HepG2 (cell line): Measurements from ENCODE around the gene CFAP91. TPM values are rescaled to one million over a fixed set of nuclear protein-coding genes. Genes with fewer than 3 reads are reported as not detected.

Source experiments
- DNMT3B ChIP-seq: conservative IDR thresholded peaks from 2 replicates; pipeline ENCODE4 v1.6.1; 2016; ENCODE audit warnings: missing biosample characterization, control low read depth
- EED ChIP-seq: sonication (generic); formaldehyde crosslinking; IDR thresholded peaks from 2 replicates; pipeline ENCODE4 v1.5.0; 2020; ENCODE audit warnings: mild to moderate bottlenecking, missing genetic modification reagents
- ERF ChIP-seq: IDR thresholded peaks from 2 replicates; pipeline ENCODE4 v1.6.1; 2018; ENCODE audit warnings: missing biosample characterization, missing genetic modification reagents
- ETV5 ChIP-seq: IDR thresholded peaks from 2 replicates; pipeline ENCODE4 v1.6.1; 2018; ENCODE audit warnings: missing biosample characterization, missing genetic modification reagents, inconsistent platforms, borderline replicate concordance
- KDM5A ChIP-seq: fragments of 200-600 bp; sonication (generic); IDR thresholded peaks from 2 replicates; pipeline ENCODE4 v1.7.0; 2018; ENCODE audit warnings: antibody characterized with exemption, mild to moderate bottlenecking, low read length, borderline replicate concordance
- KDM5B ChIP-seq: sonication (generic); formaldehyde crosslinking; IDR thresholded peaks from 2 replicates; pipeline ENCODE4 v1.4.0; 2020; ENCODE audit warnings: missing genetic modification reagents, mild to moderate bottlenecking, borderline replicate concordance
- MEIS1 ChIP-seq: sonication (generic); formaldehyde crosslinking; IDR thresholded peaks from 2 replicates; pipeline ENCODE4 v1.9.0; 2021; ENCODE audit warnings: mild to moderate bottlenecking, missing genetic modification reagents, moderate library complexity, borderline replicate concordance
- MXD4 ChIP-seq: IDR thresholded peaks from 2 replicates; pipeline ENCODE4 v1.6.1; 2016; ENCODE audit warnings: mild to moderate bottlenecking, missing biosample characterization, missing genetic modification reagents
- MYC ChIP-seq: sonication (generic); formaldehyde crosslinking; IDR thresholded peaks from 2 replicates; pipeline ENCODE4 v1.9.0; 2021; ENCODE audit warnings: missing genetic modification reagents, borderline replicate concordance
- NR2F1 ChIP-seq, 2 experiments: fragments of 450-650 bp in 1 of 2; formaldehyde crosslinking in 1 of 2; IDR thresholded peaks; 2 replicates each; pipeline versions ENCODE4 v1.5.0 to v1.6.1; 2016 to 2020; ENCODE audit warnings: mild to moderate bottlenecking in 1 of 2, missing compliant biosample characterization in 1 of 2, missing genetic modification reagents in 1 of 2, moderate library complexity in 1 of 2
- PCBP1 ChIP-seq: fragments of 200-400 bp; formaldehyde crosslinking; IDR thresholded peaks from 2 replicates; pipeline ENCODE4 v1.6.1; 2017; ENCODE audit warnings: mild to moderate bottlenecking, low read depth, low read length, borderline replicate concordance
- POLR2G ChIP-seq: fragments of 200-400 bp; formaldehyde crosslinking; IDR thresholded peaks from 2 replicates; pipeline ENCODE4 v1.6.1; 2018; ENCODE audit warnings: mild to moderate bottlenecking, low read depth, low read length, moderate library complexity
- REXO4 ChIP-seq: sonication (generic); formaldehyde crosslinking; IDR thresholded peaks from 2 replicates; pipeline ENCODE4 v1.8.0; 2022; ENCODE audit warnings: missing genetic modification reagents, mild to moderate bottlenecking, borderline replicate concordance
- SAP130 ChIP-seq: IDR thresholded peaks from 2 replicates; pipeline ENCODE4 v1.6.1; 2016; ENCODE audit warnings: low read depth
- TCF12 ChIP-seq, 2 experiments: fragments of 450-650 bp in 1 of 2; sonication (generic) in 1 of 2; formaldehyde crosslinking in 1 of 2; IDR thresholded peaks; 2 replicates each; pipeline versions ENCODE4 v1.6.1 to v1.8.0; 2017 to 2022; ENCODE audit warnings: antibody characterized with exemption in 1 of 2, mild to moderate bottlenecking in 1 of 2, missing genetic modification reagents in 1 of 2, moderate library complexity in 1 of 2
- ZNF614 ChIP-seq: IDR thresholded peaks from 2 replicates; pipeline ENCODE4 v1.6.1; 2018; ENCODE audit warnings: missing biosample characterization, missing genetic modification reagents, inconsistent platforms, borderline replicate concordance
- ZNF652 ChIP-seq: IDR thresholded peaks from 2 replicates; pipeline ENCODE4 v1.6.1; 2016; ENCODE audit warnings: low read depth, borderline replicate concordance
- ZNF761 ChIP-seq: sonication (generic); formaldehyde crosslinking; conservative IDR thresholded peaks from 2 replicates; pipeline ENCODE4 v1.4.0; 2020; ENCODE audit warnings: mild to moderate bottlenecking, missing genetic modification reagents
- ZNF883 ChIP-seq: sonication (generic); formaldehyde crosslinking; IDR thresholded peaks from 2 replicates; pipeline ENCODE4 v1.5.1; 2020; ENCODE audit warnings: mild to moderate bottlenecking, missing genetic modification reagents; ENCODE audit errors: not compliant biosample characterization
- polyA plus RNA-seq, 8 experiments: library from polyadenylated mRNA; depleted of rRNA in 3 of 8; stranded (reverse) in 7 of 8; unstranded in 1 of 8; fragments of >200 nt; fragmentation: Illumina TruSeq in 4 of 8; extraction: Trizol in 4 of 8; gene quantifications; 2 replicates each; pipeline versions ENCODE4 v1.2.1 to v1.2.3, GENCODE V29; 2011 to 2016; ENCODE audit warnings: low read depth in 4 of 8, missing spikeins in 1 of 8, mixed read lengths in 1 of 8; ENCODE audit not compliant: insufficient read depth in 1 of 8
- total RNA-seq, 5 experiments: library from RNA; depleted of rRNA; stranded (reverse); fragments of >200 nt; fragmentation: Illumina TruSeq; extraction: Trizol; gene quantifications; 2 replicates each; pipeline ENCODE4 v1.2.3, GENCODE V29; 2016; ENCODE audit warnings: low read depth in 1 of 5
- TF ChIP-seq, protein P1 (sequence below): sonication (generic); formaldehyde crosslinking; IDR thresholded peaks from 2 replicates; pipeline ENCODE4 v1.4.0; 2020; ENCODE audit warnings: missing genetic modification reagents
- TF ChIP-seq, protein P2 (sequence below): sonication (generic); formaldehyde crosslinking; IDR thresholded peaks from 2 replicates; pipeline ENCODE4 v1.5.0; 2020; ENCODE audit warnings: missing genetic modification reagents
- TF ChIP-seq, protein P3 (sequence below): sonication (generic); formaldehyde crosslinking; IDR thresholded peaks from 2 replicates; pipeline ENCODE4 v1.5.0; 2020; ENCODE audit warnings: missing genetic modification reagents

Gene CFAP91
- total and polyA plus RNA-seq, 2 of the 13 experiments (the other 11 are each of a cell fraction or from before 2014, with no cell fraction given), result not detected

DNA sequence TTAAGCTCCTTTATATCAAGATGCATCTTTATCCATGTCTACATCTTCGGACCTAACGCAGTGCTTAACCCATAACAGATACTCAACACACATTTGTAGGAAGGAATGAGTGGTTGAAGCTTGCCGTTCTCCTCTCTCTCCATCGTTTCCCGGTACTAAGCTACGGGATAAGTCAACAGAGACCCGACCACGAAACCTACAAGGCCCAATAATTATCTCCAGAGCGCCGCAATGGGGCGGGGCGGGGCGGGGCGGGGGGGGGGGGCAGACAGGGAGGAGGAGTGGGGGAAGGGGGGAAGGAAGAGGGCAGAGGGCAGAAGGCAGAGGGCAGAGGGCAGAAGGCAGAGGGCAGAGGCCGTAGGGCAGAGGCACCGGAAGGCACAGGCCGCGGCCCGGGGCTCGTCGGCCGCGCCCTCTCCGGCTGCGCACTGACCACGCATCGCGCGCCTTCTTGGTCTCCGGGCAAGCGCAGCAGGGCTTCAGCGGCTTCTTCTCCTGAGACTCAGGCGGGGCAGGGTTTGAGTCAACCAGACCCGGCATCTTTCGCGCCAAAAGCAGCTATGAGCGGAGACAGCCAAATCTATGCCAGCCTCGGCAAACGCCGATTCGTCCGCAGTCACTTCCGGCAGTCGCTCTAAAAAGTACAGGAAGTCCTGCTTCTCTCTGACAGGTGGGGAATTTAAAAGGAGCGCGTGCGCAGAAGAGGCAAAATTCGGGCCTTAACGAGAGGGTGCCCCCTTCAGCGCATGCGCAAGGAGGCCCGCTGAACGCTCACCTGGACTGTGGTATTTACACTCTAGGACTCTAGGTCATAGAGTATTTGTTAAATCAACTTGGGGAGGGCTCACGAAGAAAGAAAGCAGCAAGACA lies 25.8 kb upstream of the CFAP91 start, which contains the start of gene COX17 (continued):
- TF ChIP-seq NR2F1 (CRISPR knock-in tag; IDR thresholded peaks at IDR 0.05), result peak; percentile 80 to 84
- TF ChIP-seq, protein P1, sequence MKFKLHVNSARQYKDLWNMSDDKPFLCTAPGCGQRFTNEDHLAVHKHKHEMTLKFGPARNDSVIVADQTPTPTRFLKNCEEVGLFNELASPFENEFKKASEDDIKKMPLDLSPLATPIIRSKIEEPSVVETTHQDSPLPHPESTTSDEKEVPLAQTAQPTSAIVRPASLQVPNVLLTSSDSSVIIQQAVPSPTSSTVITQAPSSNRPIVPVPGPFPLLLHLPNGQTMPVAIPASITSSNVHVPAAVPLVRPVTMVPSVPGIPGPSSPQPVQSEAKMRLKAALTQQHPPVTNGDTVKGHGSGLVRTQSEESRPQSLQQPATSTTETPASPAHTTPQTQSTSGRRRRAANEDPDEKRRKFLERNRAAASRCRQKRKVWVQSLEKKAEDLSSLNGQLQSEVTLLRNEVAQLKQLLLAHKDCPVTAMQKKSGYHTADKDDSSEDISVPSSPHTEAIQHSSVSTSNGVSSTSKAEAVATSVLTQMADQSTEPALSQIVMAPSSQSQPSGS, result 0 out of 2 replicates have a peak, but pooled peaks have one; percentile 43
- TF ChIP-seq, protein P2, sequence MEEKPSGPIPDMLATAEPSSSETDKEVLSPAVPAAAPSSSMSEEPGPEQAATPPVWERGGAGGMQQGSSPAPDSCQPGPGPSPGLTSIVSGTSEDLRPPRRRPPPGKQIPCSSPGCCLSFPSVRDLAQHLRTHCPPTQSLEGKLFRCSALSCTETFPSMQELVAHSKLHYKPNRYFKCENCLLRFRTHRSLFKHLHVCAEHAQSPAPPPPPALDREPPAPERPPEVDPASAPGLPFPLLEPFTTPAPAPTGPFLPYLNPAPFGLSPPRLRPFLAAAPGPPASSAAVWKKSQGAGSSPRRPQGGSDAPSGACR (CRISPR knock-in tag), result peak; percentile 58; the same call in 1 of the 2 replicates
- TF ChIP-seq ERF (CRISPR knock-in tag), result peak; percentile 70; the same call in 1 of the 2 replicates
- TF ChIP-seq MEIS1 (CRISPR knock-in tag), result peak; percentile 81; the same call in 1 of the 2 replicates
- TF ChIP-seq PCBP1, result peak; percentile 98
- TF ChIP-seq MXD4 (CRISPR knock-in tag), result peak; percentile 56; the same call in 1 of the 2 replicates
- peak; percentile 64 for TF ChIP-seq ZNF883 (CRISPR knock-in tag)
- TF ChIP-seq ZNF761 (CRISPR knock-in tag), result 0 out of 2 replicates have a peak, but pooled peaks have one; percentile 23
- TF ChIP-seq KDM5A, result 0 out of 2 replicates have a peak, but pooled peaks have one; percentile 40
- TF ChIP-seq ZNF614 (CRISPR knock-in tag), result peak; percentile 39; the same call in 1 of the 2 replicates
- peak; percentile 66; the same call in 1 of the 2 replicates for TF ChIP-seq EED (CRISPR knock-in tag)
- TF ChIP-seq, protein P3, sequence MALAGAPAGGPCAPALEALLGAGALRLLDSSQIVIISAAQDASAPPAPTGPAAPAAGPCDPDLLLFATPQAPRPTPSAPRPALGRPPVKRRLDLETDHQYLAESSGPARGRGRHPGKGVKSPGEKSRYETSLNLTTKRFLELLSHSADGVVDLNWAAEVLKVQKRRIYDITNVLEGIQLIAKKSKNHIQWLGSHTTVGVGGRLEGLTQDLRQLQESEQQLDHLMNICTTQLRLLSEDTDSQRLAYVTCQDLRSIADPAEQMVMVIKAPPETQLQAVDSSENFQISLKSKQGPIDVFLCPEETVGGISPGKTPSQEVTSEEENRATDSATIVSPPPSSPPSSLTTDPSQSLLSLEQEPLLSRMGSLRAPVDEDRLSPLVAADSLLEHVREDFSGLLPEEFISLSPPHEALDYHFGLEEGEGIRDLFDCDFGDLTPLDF, result peak; percentile 60
- peak; percentile 89 for TF ChIP-seq POLR2G
- no peak for TF ChIP-seq TCF12 (IDR thresholded peaks at IDR 0.05)
- no peak for TF ChIP-seq TCF12 (CRISPR knock-in tag; IDR thresholded peaks at IDR 0.05)
- TF ChIP-seq SAP130 (CRISPR knock-in tag), result peak; percentile 95
- no peak for TF ChIP-seq REXO4 (CRISPR knock-in tag)
- peak; percentile 68; the same call in 1 of the 2 replicates for TF ChIP-seq KDM5B (CRISPR knock-in tag)
- no peak for TF ChIP-seq ZNF652
- no peak for TF ChIP-seq DNMT3B (CRISPR knock-in tag)
- TF ChIP-seq ETV5 (CRISPR knock-in tag), result peak; percentile 77
- peak; percentile 49; the same call in 1 of the 2 replicates for TF ChIP-seq MYC (CRISPR knock-in tag)
